Astrocyte of the spinal cord (primary cell): ENCODE results near the gene TSPYL6.

ENCODE experiments used
- DNase-seq: peaks from one replicate; pipeline ENCODE4 v3.0.0; 2011; ENCODE audit warnings: low read depth, low spot score
- H3K4me3 ChIP-seq: 2 replicates; pipeline ENCODE4 v1.5.1; 2011; ENCODE audit warnings: low read depth, mild to moderate bottlenecking, low read length, moderate library complexity
- CTCF ChIP-seq: IDR thresholded peaks from 2 replicates; pipeline ENCODE4 v1.5.1; 2012; ENCODE audit warnings: low read depth, mild to moderate bottlenecking, low read length, inconsistent platforms
- in situ Hi-C: cut with HindIII; loops from 2 replicates; pipeline ENCODE4 v1.10.0; 2017; ENCODE audit warnings: low sequenced_read_pairs

TSPYL6 gene

GRCh38 chr2:54239427-54239826 is 16.6 kb downstream of the TSPYL6 start:
- in situ Hi-C loops = no loop called here
- TF ChIP-seq CTCF = no peak
- no peak overlapping the region for H3K4me3 ChIP-seq
- peak; percentile 95 for DNase-seq

- H3K4me3 ChIP-seq = no peak overlapping the region
- in situ Hi-C loops = no loop called here
- DNase-seq = no peak
- TF ChIP-seq CTCF = no peak
Observed at GRCh38 chr2:54237428-54237827, 18.6 kb downstream of the TSPYL6 start.

GRCh38 chr2:54233832-54234649 is 22.0 kb downstream of the TSPYL6 start:
- no peak overlapping the region for H3K4me3 ChIP-seq
- in situ Hi-C loops = no loop called here
- DNase-seq = no peak
- TF ChIP-seq CTCF = no peak

- no peak for TF ChIP-seq CTCF
- in situ Hi-C loops = no loop called here
- no peak for DNase-seq
- no peak overlapping the region for H3K4me3 ChIP-seq
Observed at GRCh38 chr2:54228945-54229344, 27.1 kb downstream of the TSPYL6 start.

GRCh38 chr2:54227798-54228197 is 28.2 kb downstream of the TSPYL6 start:
- in situ Hi-C loops = no loop called here
- no peak for DNase-seq
- no peak for TF ChIP-seq CTCF
- no peak overlapping the region for H3K4me3 ChIP-seq

- no peak for TF ChIP-seq CTCF
- no peak for DNase-seq
- in situ Hi-C loops = no loop called here
Observed at GRCh38 chr2:54226260-54226659, 29.8 kb downstream of the TSPYL6 start.

More at GRCh38 chr2:54226260-54226659, 29.8 kb downstream of the TSPYL6 start:
- no peak overlapping the region for H3K4me3 ChIP-seq
